Fibroblast of mammary gland (primary cell): ENCODE data around the gene MYRIP.
"Not testable (repeated sequence)": the region's sequence is repeated elsewhere in the genome, so short reads cannot be mapped to it uniquely, and the experiment has no call there.

Experiments
- DNase-seq: peaks from one replicate; pipeline ENCODE4 v3.0.0-alpha.2; 2010; ENCODE audit warnings: low read depth
- H3K4me3 ChIP-seq: 2 replicates; pipeline ENCODE4 v1.5.1; 2011; ENCODE audit warnings: low read depth, mild to moderate bottlenecking, low read length, moderate library complexity; ENCODE audit not compliant: control insufficient read depth
- TF ChIP-seq, protein P1 (sequence below): conservative IDR thresholded peaks from 2 replicates; pipeline ENCODE4 v1.5.1; 2011; ENCODE audit warnings: low read depth, low read length, inconsistent platforms; ENCODE audit not compliant: control insufficient read depth, insufficient read depth

The MYRIP gene

DNA sequence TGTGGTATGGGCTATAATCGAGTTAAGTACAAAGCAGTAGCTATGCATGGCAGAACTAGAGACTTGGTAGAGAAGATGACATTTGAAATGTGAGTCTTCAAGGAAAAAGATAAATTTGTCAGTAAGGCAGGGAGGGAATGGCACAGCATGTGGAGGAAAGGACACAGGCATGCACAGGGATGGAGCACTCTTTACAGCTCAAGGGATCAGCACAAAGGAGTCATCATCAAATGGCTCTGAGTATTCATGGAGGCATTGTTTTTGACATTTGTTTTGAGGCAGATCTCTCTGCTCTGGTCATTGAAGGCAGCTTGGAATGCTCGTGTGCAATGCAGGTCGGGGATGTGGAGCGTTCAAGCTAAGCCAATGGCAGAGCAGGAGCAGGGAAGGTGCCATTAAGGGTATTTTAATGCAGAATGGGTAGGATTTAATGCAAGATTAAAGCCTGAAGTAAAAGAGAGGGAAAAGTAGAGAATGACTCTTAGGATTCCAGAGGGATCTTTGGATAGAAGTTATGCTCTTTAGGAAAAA lies 213.0 kb downstream of the MYRIP start:
- no peak overlapping the region for H3K4me3 ChIP-seq
- TF ChIP-seq, protein P1, sequence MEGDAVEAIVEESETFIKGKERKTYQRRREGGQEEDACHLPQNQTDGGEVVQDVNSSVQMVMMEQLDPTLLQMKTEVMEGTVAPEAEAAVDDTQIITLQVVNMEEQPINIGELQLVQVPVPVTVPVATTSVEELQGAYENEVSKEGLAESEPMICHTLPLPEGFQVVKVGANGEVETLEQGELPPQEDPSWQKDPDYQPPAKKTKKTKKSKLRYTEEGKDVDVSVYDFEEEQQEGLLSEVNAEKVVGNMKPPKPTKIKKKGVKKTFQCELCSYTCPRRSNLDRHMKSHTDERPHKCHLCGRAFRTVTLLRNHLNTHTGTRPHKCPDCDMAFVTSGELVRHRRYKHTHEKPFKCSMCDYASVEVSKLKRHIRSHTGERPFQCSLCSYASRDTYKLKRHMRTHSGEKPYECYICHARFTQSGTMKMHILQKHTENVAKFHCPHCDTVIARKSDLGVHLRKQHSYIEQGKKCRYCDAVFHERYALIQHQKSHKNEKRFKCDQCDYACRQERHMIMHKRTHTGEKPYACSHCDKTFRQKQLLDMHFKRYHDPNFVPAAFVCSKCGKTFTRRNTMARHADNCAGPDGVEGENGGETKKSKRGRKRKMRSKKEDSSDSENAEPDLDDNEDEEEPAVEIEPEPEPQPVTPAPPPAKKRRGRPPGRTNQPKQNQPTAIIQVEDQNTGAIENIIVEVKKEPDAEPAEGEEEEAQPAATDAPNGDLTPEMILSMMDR = no peak
- no peak for DNase-seq

DNA sequence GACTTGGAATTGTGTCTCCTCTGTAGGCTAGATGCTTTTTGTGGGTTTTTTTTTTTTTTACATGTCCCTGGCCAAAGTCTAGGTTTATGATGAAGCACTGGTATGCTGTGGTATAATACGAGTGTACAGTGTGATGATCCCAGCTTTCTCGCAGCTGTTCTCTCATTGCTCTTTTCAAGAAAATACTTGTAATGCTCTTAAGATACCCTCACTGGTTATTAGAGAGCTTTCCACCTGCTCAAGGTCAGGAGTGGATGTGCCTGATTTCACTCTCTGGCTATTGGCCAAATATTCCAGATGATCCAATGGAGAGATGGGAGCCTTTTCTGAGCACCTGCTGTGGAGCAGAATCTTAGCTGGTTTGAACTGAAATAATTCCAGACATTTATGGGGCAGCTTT lies 215.1 kb downstream of the MYRIP start:
- TF ChIP-seq, protein P1 = no peak
- DNase-seq = no peak
- no peak overlapping the region for H3K4me3 ChIP-seq

DNA sequence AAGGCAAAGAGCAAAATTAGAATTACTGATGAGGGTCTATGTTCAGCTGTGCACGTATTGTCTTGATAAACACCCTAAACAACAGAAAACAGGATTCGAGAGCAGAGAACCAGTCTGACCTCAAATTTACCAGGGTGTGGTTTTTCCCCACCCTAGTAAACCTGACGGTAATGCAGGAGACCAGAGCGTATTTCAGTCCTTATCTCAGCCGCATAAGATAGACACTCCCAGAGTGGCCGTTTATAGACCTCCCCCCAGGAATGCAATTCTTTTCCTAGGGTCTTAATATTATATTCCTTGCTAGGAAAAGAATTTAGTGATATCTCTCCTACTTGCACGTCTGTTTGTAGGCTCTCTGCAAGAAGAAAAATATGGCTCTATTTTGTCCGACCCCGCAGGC lies 216.5 kb downstream of the MYRIP start:
- not testable (repeated sequence) for DNase-seq, H3K4me3 ChIP-seq

DNA sequence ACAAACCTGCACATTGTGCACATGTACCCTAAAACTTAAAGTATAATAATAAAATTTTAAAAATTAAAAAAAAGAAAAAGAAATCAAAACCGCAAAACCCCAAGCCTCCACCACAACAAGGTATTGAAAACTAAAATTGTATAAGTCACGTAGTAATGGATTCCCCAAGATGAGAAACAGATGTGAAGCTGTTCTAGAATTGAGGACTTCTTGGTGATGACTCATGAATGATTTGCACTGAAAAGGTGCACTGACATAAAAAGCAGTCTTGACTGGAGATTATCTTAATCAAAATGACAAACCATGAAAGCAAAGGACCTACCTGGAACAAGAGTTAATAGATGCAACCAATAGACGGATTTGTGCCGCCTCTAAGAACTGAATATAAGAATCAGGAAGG lies 225.8 kb downstream of the MYRIP start:
- no peak overlapping the region for H3K4me3 ChIP-seq
- peak; percentile 77 for DNase-seq
- TF ChIP-seq, protein P1 = no peak

DNA sequence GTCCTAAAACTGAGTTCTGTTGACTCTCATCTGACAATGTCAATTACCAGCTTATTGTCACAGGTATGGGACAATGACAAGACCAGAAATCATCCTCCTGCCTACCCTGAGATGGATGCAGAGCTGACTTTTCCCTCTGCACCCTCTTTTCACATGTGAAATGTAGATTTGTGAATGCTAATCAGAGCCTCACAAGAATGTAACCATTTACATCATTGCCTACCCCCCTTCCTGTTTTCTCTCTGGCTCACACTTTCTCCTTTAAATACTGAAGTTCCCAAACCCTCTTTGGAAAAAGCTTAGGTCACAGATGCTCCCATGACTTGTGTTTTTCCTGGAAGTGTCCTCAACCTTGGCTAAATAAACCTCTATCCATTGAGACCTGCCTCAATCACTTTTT lies 228.2 kb downstream of the MYRIP start:
- H3K4me3 ChIP-seq = no peak overlapping the region
- TF ChIP-seq, protein P1 = no peak

DNA sequence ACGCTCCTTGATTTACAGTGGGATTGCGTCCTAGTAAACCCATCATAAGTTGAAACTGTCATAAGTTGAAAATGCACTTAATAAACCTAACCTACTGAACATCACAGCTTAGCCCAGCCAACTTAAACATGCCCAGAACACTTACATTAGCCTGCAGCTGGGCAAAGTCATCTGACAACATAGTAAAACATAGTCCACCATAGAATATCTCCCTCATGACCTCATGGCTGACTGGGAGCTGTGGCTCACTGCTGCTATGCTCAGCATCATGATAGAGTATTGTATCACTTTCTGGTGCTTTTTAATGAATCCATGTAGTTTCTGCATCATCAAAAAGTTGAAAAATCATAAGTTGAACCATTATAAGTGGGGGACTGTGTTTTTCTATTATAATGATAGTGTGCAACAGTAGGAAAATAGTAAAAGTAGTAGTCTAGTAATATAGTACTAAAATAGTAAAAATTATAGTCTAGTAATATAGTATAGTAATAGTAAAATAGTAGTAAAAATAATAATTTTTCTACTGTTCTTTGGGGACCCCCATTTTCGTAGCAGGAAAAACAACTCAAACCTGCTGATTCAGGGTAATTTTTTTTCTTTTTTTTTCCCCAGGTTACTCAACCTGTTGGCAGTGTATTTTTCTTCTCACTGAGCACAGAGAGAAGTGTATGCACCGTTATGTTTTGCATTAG lies 233.5 kb downstream of the MYRIP start:
- TF ChIP-seq, protein P1 = no peak
- no peak overlapping the region for H3K4me3 ChIP-seq
- DNase-seq = peak; percentile 76

More for the DNA sequence above, 228.2 kb downstream of the MYRIP start:
- no peak for DNase-seq

DNA sequence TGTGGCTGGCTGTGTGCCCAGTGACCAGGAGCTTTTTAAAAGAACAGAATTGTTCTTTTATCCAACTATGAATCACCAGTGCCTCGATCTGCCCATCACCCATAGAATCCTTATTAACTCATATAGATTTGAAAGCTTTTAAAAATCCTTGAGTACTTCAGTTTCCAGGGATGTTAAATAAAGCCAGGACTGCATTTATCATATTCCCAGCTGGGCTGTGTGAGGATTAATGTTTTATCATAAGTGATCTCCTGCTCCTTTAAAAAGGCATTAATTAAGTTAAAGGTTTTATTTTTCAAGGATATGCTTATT lies 234.0 kb downstream of the MYRIP start:
- DNase-seq = peak; percentile 93
- TF ChIP-seq, protein P1 = no peak
- no peak overlapping the region for H3K4me3 ChIP-seq
